Measurements from ENCODE around the gene TBL2.
"Not testable (repeated sequence)": the region's sequence is repeated elsewhere in the genome, so short reads cannot be mapped to it uniquely, and the experiment has no call there.

GRCh38 chr7:73607692-73607983 is 29.3 kb upstream of the TBL2 start:
- not testable (repeated sequence) for TF ChIP-seq SMC3 (IDR thresholded peaks at IDR 0.05; ENCODE audit: borderline replicate concordance, low read length); EP300 (IDR thresholded peaks at IDR 0.05; ENCODE audit: borderline replicate concordance in 1 of 2, control insufficient read depth in 1 of 2, low read depth in 2 of 2, low read length in 2 of 2); CTCF (IDR thresholded peaks at IDR 0.05 in 2 of 3, conservative IDR thresholded peaks at IDR 0.05 in 1 of 3; ENCODE audit: control insufficient read depth in 2 of 3, extremely low read depth in 1 of 3, insufficient read depth in 1 of 3, low read depth in 3 of 3, low read length in 3 of 3); FOS (IDR thresholded peaks at IDR 0.05; ENCODE audit: borderline replicate concordance, extremely low read depth, insufficient read length); REST (IDR thresholded peaks at IDR 0.05; ENCODE audit: low read depth, low read length); POLR2AphosphoS5 (IDR thresholded peaks at IDR 0.05; ENCODE audit: low read length); SPI1 (IDR thresholded peaks at IDR 0.05; ENCODE audit: borderline replicate concordance, insufficient read depth, low read depth, low read length); STAT3 (IDR thresholded peaks at IDR 0.05; ENCODE audit: low read depth, low read length)

All from GM12878 (cell line).